Measurements from ENCODE around the gene NFATC1. TPM values are rescaled to one million over a fixed set of nuclear protein-coding genes. Genes with fewer than 3 reads are reported as not detected.

The NFATC1 gene
- polyA plus RNA-seq, 1 donor from 2014 or later, result 0.37 TPM

DNA sequence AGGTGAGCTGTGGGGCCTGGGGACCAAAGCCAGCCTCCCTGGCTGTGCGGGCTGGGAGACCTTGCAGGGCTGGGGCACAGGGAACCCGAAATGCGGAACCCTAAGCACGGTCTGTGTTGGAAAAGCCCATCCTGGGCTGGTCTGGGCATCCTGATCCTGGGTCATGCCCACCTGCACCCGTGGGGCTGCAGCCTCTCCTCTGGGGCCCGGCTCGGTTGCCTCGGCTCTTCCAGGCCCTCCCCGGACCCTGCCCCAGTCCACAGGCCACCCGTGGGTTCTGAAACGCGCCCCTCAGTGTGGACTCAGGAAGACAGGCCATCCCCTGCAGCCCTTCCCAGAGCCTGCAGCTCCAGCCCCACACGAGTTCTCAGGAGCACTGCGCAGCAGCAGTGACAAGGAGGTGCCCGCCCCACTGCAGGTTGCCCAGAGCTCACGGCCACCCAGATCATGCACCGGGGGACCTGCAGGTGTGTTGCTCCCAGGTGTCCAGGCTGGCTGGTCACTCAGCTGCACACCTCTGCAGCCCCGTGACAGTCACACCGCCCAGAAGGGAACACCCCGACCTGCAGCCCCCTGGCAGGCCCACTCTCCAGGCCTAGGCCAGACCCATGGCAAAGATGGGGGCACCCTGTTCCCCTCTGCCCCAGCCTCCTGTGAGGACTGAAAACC lies 12.2 kb upstream of the NFATC1 start:
- H4K20me1 ChIP-seq (ENCODE audit: insufficient read depth), result no peaks in the 10 kb centered on the region
- H3K27ac ChIP-seq (ENCODE audit: low read length), result no peak overlapping the region
- no peak overlapping the region for H3K4me2 ChIP-seq (ENCODE audit: low read length)
- H2AFZ ChIP-seq (ENCODE audit: low read depth, low read length), result no peak overlapping the region
- H3K4me3 ChIP-seq (ENCODE audit: low read length), result no peak overlapping the region
- H3K9me3 ChIP-seq (ENCODE audit: low read length), result no peaks in the 10 kb centered on the region
- TF ChIP-seq EP300 (conservative IDR thresholded peaks at IDR 0.05; ENCODE audit: poor library complexity, severe bottlenecking) (no peak), SMC3 (conservative IDR thresholded peaks at IDR 0.05; ENCODE audit: poor library complexity) (no peak), MXI1 (conservative IDR thresholded peaks at IDR 0.05; ENCODE audit: poor library complexity, severe bottlenecking) (no peak), RAD21 (conservative IDR thresholded peaks at IDR 0.05) (no peak), EZH2 (IDR thresholded peaks at IDR 0.05; ENCODE audit: borderline replicate concordance, insufficient read depth, low read length, poor library complexity, severe bottlenecking) (no peak), POLR2AphosphoS5 (IDR thresholded peaks at IDR 0.05) (no peak)
- TF ChIP-seq, protein P1, sequence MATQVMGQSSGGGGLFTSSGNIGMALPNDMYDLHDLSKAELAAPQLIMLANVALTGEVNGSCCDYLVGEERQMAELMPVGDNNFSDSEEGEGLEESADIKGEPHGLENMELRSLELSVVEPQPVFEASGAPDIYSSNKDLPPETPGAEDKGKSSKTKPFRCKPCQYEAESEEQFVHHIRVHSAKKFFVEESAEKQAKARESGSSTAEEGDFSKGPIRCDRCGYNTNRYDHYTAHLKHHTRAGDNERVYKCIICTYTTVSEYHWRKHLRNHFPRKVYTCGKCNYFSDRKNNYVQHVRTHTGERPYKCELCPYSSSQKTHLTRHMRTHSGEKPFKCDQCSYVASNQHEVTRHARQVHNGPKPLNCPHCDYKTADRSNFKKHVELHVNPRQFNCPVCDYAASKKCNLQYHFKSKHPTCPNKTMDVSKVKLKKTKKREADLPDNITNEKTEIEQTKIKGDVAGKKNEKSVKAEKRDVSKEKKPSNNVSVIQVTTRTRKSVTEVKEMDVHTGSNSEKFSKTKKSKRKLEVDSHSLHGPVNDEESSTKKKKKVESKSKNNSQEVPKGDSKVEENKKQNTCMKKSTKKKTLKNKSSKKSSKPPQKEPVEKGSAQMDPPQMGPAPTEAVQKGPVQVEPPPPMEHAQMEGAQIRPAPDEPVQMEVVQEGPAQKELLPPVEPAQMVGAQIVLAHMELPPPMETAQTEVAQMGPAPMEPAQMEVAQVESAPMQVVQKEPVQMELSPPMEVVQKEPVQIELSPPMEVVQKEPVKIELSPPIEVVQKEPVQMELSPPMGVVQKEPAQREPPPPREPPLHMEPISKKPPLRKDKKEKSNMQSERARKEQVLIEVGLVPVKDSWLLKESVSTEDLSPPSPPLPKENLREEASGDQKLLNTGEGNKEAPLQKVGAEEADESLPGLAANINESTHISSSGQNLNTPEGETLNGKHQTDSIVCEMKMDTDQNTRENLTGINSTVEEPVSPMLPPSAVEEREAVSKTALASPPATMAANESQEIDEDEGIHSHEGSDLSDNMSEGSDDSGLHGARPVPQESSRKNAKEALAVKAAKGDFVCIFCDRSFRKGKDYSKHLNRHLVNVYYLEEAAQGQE (IDR thresholded peaks at IDR 0.05; ENCODE audit: borderline replicate concordance), result no peak
- no peak overlapping the region for H3K9ac ChIP-seq (ENCODE audit: low read length)
- H3K27me3 ChIP-seq (ENCODE audit: insufficient read depth, low read depth, low read length), result no peaks in the 10 kb centered on the region
- H3F3A ChIP-seq (ENCODE audit: insufficient read depth, low read length, poor library complexity, severe bottlenecking), result no peaks in the 10 kb centered on the region
- no peaks in the 10 kb centered on the region for H3K36me3 ChIP-seq (ENCODE audit: insufficient read depth, low read length)
- no peaks in the 10 kb centered on the region for H3K79me2 ChIP-seq (replicated peaks; ENCODE audit: insufficient read depth, low read length)
- H3K9me2 ChIP-seq (ENCODE audit: insufficient read depth, low read length), result no peaks in the 10 kb centered on the region

DNA sequence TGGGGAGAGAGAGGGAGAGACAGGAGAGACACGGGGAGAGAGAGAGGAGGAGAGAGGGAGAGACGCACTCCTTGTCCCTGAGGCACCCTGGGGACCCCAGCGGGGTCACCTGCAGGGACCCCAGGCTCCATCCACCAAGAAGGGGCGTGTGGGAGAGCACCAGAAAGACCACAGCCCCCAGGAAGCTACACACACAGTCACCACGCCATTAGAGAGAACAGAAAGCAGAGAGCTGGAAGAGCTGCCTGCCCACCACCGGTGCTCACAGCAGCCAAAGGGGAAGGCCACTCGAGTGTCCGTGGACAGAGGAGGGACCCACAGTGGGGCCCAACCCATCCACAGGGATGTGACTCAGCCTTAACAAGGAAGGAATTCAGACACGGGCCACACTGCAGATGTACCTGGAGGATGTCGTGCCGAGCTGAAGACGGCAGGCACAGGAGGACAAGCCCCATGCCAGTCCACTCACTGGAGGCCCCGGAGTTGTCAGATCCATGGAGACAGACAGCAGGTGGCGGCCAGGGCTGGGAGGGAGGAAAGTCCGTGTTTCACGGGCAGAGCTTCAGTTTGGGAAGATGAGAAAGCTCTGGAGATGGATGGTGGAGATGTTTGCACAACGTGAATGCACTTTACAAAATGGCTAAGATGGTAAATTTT lies 11.5 kb upstream of the NFATC1 start:
- Histone ChIP-seq H3K27me3 (ENCODE audit: insufficient read depth, low read depth, low read length) (no peaks in the 10 kb centered on the region), H3K9me3 (ENCODE audit: low read length) (no peaks in the 10 kb centered on the region), H3K27ac (ENCODE audit: low read length) (no peak overlapping the region), H3K79me2 (replicated peaks; ENCODE audit: insufficient read depth, low read length) (no peaks in the 10 kb centered on the region), H3K36me3 (ENCODE audit: insufficient read depth, low read length) (no peaks in the 10 kb centered on the region), H3K4me3 (ENCODE audit: low read length) (no peak overlapping the region), H4K20me1 (ENCODE audit: insufficient read depth) (no peaks in the 10 kb centered on the region), H3K4me2 (ENCODE audit: low read length) (no peak overlapping the region), H3K9ac (ENCODE audit: low read length) (no peak overlapping the region), H3K9me2 (ENCODE audit: insufficient read depth, low read length) (no peaks in the 10 kb centered on the region), H3F3A (ENCODE audit: insufficient read depth, low read length, poor library complexity, severe bottlenecking) (no peaks in the 10 kb centered on the region), H2AFZ (ENCODE audit: low read depth, low read length) (no peak overlapping the region)
- no peak for TF ChIP-seq EP300 (conservative IDR thresholded peaks at IDR 0.05; ENCODE audit: poor library complexity, severe bottlenecking)
- no peak for TF ChIP-seq CTCF (IDR thresholded peaks at IDR 0.05; ENCODE audit: poor library complexity, severe bottlenecking)
- TF ChIP-seq POLR2AphosphoS5 (IDR thresholded peaks at IDR 0.05), result no peak
